HCEC 1CT (cell line): ENCODE data around the gene KRTAP10-1.
"Not testable (repeated sequence)": the region's sequence is repeated elsewhere in the genome, so short reads cannot be mapped to it uniquely, and the experiment has no call there.

Experiments used
- DNase-seq: peaks from one replicate; pipeline ENCODE4 v3.0.0-alpha.2; 2017

Gene KRTAP10-1

GRCh38 chr21:44569861-44570517 is 30.0 kb upstream of the KRTAP10-1 start:
- DNase-seq, result no peak

GRCh38 chr21:44568667-44569556 is 28.9 kb upstream of the KRTAP10-1 start:
- DNase-seq, result no peak

GRCh38 chr21:44568261-44568660 is 28.3 kb upstream of the KRTAP10-1 start:
- no peak for DNase-seq

- DNase-seq, result no peak
Measured at GRCh38 chr21:44567481-44568171, 27.6 kb upstream of the KRTAP10-1 start.

- no peak for DNase-seq
Measured at GRCh38 chr21:44566403-44566802, 26.4 kb upstream of the KRTAP10-1 start.

- DNase-seq, result no peak
Measured at GRCh38 chr21:44564886-44565598, 25.0 kb upstream of the KRTAP10-1 start.

GRCh38 chr21:44564099-44564498 is 24.1 kb upstream of the KRTAP10-1 start:
- DNase-seq, result no peak

GRCh38 chr21:44558695-44559094 is 18.7 kb upstream of the KRTAP10-1 start, which contains the start of gene KRTAP10-3:
Gene KRTAP10-3 (minus strand): TSS chr21:44558795. CDS start chr21:44558715, 80 bp downstream.
- DNase-seq, result no peak

- DNase-seq, result not testable (repeated sequence)
Measured at GRCh38 chr21:44558329-44558675, 18.3 kb upstream of the KRTAP10-1 start.

- DNase-seq, result no peak
Measured at GRCh38 chr21:44557491-44558328, 17.7 kb upstream of the KRTAP10-1 start.

GRCh38 chr21:44556879-44557278 is 16.9 kb upstream of the KRTAP10-1 start:
- DNase-seq, result no peak

- no peak for DNase-seq
Measured at GRCh38 chr21:44555200-44555875, 15.3 kb upstream of the KRTAP10-1 start.

- no peak for DNase-seq
Measured at GRCh38 chr21:44552681-44553080, 12.7 kb upstream of the KRTAP10-1 start.

- no peak for DNase-seq
Measured at GRCh38 chr21:44552136-44552535, 12.1 kb upstream of the KRTAP10-1 start.

GRCh38 chr21:44551340-44551961 is 11.5 kb upstream of the KRTAP10-1 start, which contains the start of gene KRTAP10-2:
Gene KRTAP10-2 (minus strand): TSS chr21:44551505. CDS start chr21:44551458, 47 bp downstream.
- DNase-seq, result no peak

- DNase-seq, result no peak
Measured at GRCh38 chr21:44550807-44551206, 10.8 kb upstream of the KRTAP10-1 start.

- not testable (repeated sequence) for DNase-seq
Measured at GRCh38 chr21:44550285-44550684, 10.3 kb upstream of the KRTAP10-1 start.

GRCh38 chr21:44549525-44550211 is 9.7 kb upstream of the KRTAP10-1 start:
- DNase-seq, result no peak

- no peak for DNase-seq
Measured at GRCh38 chr21:44548922-44549321, 8.9 kb upstream of the KRTAP10-1 start.

- DNase-seq, result no peak
Measured at GRCh38 chr21:44548381-44548780, 8.4 kb upstream of the KRTAP10-1 start.
